ENCODE results near the gene IGSF6.
"Not testable (repeated sequence)": the region's sequence is repeated elsewhere in the genome, so short reads cannot be mapped to it uniquely, and the experiment has no call there.

The IGSF6 gene, protein sequence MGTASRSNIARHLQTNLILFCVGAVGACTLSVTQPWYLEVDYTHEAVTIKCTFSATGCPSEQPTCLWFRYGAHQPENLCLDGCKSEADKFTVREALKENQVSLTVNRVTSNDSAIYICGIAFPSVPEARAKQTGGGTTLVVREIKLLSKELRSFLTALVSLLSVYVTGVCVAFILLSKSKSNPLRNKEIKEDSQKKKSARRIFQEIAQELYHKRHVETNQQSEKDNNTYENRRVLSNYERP

DNA sequence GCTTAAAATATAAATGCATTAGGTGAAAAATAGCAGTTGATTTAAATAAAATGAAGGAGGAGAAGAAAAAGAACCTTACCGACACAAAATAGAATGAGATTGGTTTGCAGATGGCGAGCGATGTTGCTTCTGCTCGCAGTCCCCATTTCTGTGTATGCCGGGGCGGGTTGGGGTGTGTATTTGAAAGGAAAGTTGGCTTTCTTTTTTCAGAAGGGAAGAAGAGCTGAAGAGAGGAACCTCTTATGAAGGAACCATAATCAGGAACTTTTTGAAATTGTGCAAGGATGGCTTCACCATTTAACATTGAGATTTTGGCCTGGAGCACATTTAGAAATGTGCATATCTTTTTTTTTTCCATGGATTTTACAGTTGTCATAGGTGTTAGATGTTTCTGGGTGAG lies at the start of gene IGSF6:
TSS of gene IGSF6 (minus strand) at position 156 of the 400 bp plus-strand sequence. CDS start at position 146, 10 bp downstream.
- Histone ChIP-seq H3K4me3 (replicated peaks; ENCODE audit: low read depth, low read length) (no peak within 1 kb of the TSS), H3K27me3 (replicated peaks; ENCODE audit: control insufficient read depth, insufficient read depth, low read length) (no peaks in the 10 kb centered on the region; the same call in 1 of the 2 replicates), H3K36me3 (ENCODE audit: control insufficient read depth, insufficient read depth, low read length) (no peaks in the 10 kb centered on the region; the same call in 1 of the 2 replicates)
- TF ChIP-seq, protein P1, sequence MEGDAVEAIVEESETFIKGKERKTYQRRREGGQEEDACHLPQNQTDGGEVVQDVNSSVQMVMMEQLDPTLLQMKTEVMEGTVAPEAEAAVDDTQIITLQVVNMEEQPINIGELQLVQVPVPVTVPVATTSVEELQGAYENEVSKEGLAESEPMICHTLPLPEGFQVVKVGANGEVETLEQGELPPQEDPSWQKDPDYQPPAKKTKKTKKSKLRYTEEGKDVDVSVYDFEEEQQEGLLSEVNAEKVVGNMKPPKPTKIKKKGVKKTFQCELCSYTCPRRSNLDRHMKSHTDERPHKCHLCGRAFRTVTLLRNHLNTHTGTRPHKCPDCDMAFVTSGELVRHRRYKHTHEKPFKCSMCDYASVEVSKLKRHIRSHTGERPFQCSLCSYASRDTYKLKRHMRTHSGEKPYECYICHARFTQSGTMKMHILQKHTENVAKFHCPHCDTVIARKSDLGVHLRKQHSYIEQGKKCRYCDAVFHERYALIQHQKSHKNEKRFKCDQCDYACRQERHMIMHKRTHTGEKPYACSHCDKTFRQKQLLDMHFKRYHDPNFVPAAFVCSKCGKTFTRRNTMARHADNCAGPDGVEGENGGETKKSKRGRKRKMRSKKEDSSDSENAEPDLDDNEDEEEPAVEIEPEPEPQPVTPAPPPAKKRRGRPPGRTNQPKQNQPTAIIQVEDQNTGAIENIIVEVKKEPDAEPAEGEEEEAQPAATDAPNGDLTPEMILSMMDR (IDR thresholded peaks at IDR 0.05; ENCODE audit: insufficient read depth, low read length, poor library complexity, severe bottlenecking), result no peak
- DNase-seq (ENCODE audit: extremely low read depth, insufficient read length), result no peak

DNA sequence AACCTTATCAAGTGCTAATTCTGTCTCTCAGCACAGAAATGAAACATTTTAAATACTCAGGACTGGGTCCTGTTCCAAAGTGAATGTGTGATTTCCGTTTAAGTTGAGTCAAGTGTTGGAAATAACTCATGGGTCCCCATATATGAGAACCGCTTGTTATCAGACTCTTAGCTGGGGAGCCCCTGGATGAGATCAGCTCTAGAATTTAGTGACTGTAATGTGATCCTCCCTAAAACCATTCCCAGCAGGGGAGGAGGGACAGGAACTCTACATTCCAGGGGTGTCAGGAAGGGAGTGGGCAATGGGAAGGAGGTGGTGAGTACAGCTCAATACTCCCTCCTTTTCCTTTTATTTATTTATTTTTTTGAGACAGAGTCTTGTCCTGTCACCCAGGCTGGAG lies 48.9 kb upstream of the IGSF6 start:
- no peaks in the 10 kb centered on the region for H3K36me3 ChIP-seq (ENCODE audit: control insufficient read depth, insufficient read depth, low read length)
- H3K27me3 ChIP-seq (replicated peaks; ENCODE audit: control insufficient read depth, insufficient read depth, low read length), result no peaks in the 10 kb centered on the region; the same call in 1 of the 2 replicates
- TF ChIP-seq, protein P1 (IDR thresholded peaks at IDR 0.05; ENCODE audit: insufficient read depth, low read length, poor library complexity, severe bottlenecking), result no peak
- DNase-seq (ENCODE audit: extremely low read depth, insufficient read length), result no peak
- H3K4me3 ChIP-seq (replicated peaks; ENCODE audit: low read depth, low read length), result no peak overlapping the region

GRCh38 chr16:21698169-21699032 lies 46.0 kb upstream of the IGSF6 start:
- H3K36me3 ChIP-seq (ENCODE audit: control insufficient read depth, insufficient read depth, low read length), result no peaks in the 10 kb centered on the region
- no peaks in the 10 kb centered on the region for H3K27me3 ChIP-seq (replicated peaks; ENCODE audit: control insufficient read depth, insufficient read depth, low read length)
- TF ChIP-seq, protein P1 (IDR thresholded peaks at IDR 0.05; ENCODE audit: insufficient read depth, low read length, poor library complexity, severe bottlenecking), result peak; percentile 10
- H3K4me3 ChIP-seq (replicated peaks; ENCODE audit: low read depth, low read length), result no peak overlapping the region
- no peak for DNase-seq (ENCODE audit: extremely low read depth, insufficient read length)

- DNase-seq (ENCODE audit: extremely low read depth, insufficient read length), result no peak
- no peak overlapping the region for H3K4me3 ChIP-seq (replicated peaks; ENCODE audit: low read depth, low read length)
- TF ChIP-seq, protein P1 (IDR thresholded peaks at IDR 0.05; ENCODE audit: insufficient read depth, low read length, poor library complexity, severe bottlenecking), result no peak
- no peaks in the 10 kb centered on the region for H3K27me3 ChIP-seq (replicated peaks; ENCODE audit: control insufficient read depth, insufficient read depth, low read length)
- H3K36me3 ChIP-seq (ENCODE audit: control insufficient read depth, insufficient read depth, low read length), result no peaks in the 10 kb centered on the region
These were observed 44.6 kb upstream of the IGSF6 start for GRCh38 chr16:21697032-21697431.

- Histone ChIP-seq H3K27me3 (replicated peaks; ENCODE audit: control insufficient read depth, insufficient read depth, low read length) (no peaks in the 10 kb centered on the region), H3K36me3 (ENCODE audit: control insufficient read depth, insufficient read depth, low read length) (no peaks in the 10 kb centered on the region), H3K4me3 (replicated peaks; ENCODE audit: low read depth, low read length) (no peak overlapping the region)
- TF ChIP-seq, protein P1 (IDR thresholded peaks at IDR 0.05; ENCODE audit: insufficient read depth, low read length, poor library complexity, severe bottlenecking), result no peak
- DNase-seq (ENCODE audit: extremely low read depth, insufficient read length), result no peak
These were observed 42.2 kb upstream of the IGSF6 start for GRCh38 chr16:21694609-21695008.

GRCh38 chr16:21690967-21691366 lies 38.6 kb upstream of the IGSF6 start:
- H3K36me3 ChIP-seq (ENCODE audit: control insufficient read depth, insufficient read depth, low read length); H3K4me3 ChIP-seq (replicated peaks; ENCODE audit: low read depth, low read length); DNase-seq (ENCODE audit: extremely low read depth, insufficient read length); H3K27me3 ChIP-seq (replicated peaks; ENCODE audit: control insufficient read depth, insufficient read depth, low read length): not testable (repeated sequence)
